HEK293T (cell line): ENCODE measurements around the gene KCNQ1.

Source experiments
- ARNT ChIP-seq: fragments of 450-650 bp; IDR thresholded peaks from 2 replicates; pipeline ENCODE4 v1.6.1; 2017; ENCODE audit warnings: mild to moderate bottlenecking
- BHLHE40 ChIP-seq: fragments of 450-650 bp; IDR thresholded peaks from 2 replicates; pipeline ENCODE4 v1.6.1; 2016; ENCODE audit warnings: mild to moderate bottlenecking, moderate library complexity, borderline replicate concordance
- CTBP1 ChIP-seq: fragments of 450-650 bp; IDR thresholded peaks from 2 replicates; pipeline ENCODE4 v1.6.1; 2016; ENCODE audit warnings: borderline replicate concordance
- ELF4 ChIP-seq: fragments of 450-650 bp; IDR thresholded peaks from 2 replicates; pipeline ENCODE4 v1.6.1; 2017; ENCODE audit warnings: antibody characterized with exemption
- FOXA1 ChIP-seq: fragments of 450-650 bp; IDR thresholded peaks from 2 replicates; pipeline ENCODE4 v1.6.1; 2016; ENCODE audit warnings: mild to moderate bottlenecking
- FOXK2 ChIP-seq: fragments of 450-650 bp; IDR thresholded peaks from 2 replicates; pipeline ENCODE4 v1.6.1; 2016; ENCODE audit warnings: mild to moderate bottlenecking
- FOXM1 ChIP-seq: fragments of 450-650 bp; IDR thresholded peaks from 2 replicates; pipeline ENCODE4 v1.6.1; 2017; ENCODE audit warnings: mild to moderate bottlenecking, borderline replicate concordance
- HDGF ChIP-seq: fragments of 450-650 bp; IDR thresholded peaks from 2 replicates; pipeline ENCODE4 v1.6.1; 2017; ENCODE audit warnings: antibody characterized with exemption, borderline replicate concordance
- L3MBTL2 ChIP-seq: fragments of 450-650 bp; conservative IDR thresholded peaks from 2 replicates; pipeline ENCODE4 v1.6.1; 2016; ENCODE audit warnings: mild to moderate bottlenecking
- LEF1 ChIP-seq: fragments of 450-650 bp; IDR thresholded peaks from 2 replicates; pipeline ENCODE4 v1.6.1; 2017; ENCODE audit warnings: mild to moderate bottlenecking, borderline replicate concordance
- NFRKB ChIP-seq: fragments of 450-650 bp; IDR thresholded peaks from 2 replicates; pipeline ENCODE4 v1.6.1; 2016; ENCODE audit warnings: mild to moderate bottlenecking, moderate library complexity
- SP1 ChIP-seq: fragments of 450-650 bp; IDR thresholded peaks from 2 replicates; pipeline ENCODE4 v1.6.1; 2017
- ZNF384 ChIP-seq: fragments of 450-650 bp; IDR thresholded peaks from 2 replicates; pipeline ENCODE4 v1.6.1; 2016
- TF ChIP-seq, protein P1 (sequence below): fragments of 450-650 bp; IDR thresholded peaks from 2 replicates; pipeline ENCODE4 v1.6.1; 2016

DNA sequence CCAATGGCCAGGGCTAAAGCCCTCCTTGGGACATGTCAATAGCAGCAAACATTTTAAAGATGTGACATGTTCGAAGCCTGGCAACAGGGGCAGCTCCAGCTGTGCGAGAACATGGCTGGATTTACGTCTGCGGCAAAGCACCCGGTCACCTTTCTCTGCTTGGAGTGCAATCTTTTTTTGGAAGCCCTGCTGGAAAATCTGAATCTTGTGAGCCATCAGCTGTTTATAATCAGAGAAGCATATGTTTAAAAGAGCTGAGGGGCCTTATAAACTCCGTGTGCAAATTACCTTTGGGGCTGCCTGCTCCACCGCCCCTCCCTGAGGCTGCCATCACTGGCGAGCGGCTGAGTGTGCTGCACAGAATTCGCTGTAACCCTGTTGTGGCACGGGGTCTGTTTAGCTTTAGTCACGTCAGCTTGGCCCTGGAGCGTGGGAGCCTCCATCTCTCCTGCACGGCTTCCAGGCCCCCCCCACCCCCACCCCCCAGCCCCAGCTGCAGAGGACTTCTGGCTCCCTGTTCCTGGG, 264.0 kb downstream of the KCNQ1 start:
- TF ChIP-seq L3MBTL2 (no peak), FOXK2 (no peak), HDGF (no peak), SP1 (no peak), LEF1 (no peak), FOXA1 (no peak), BHLHE40 (no peak), FOXM1 (no peak), CTBP1 (no peak), NFRKB (no peak), ZNF384 (no peak), ARNT (no peak), ELF4 (no peak)
- TF ChIP-seq, protein P1, sequence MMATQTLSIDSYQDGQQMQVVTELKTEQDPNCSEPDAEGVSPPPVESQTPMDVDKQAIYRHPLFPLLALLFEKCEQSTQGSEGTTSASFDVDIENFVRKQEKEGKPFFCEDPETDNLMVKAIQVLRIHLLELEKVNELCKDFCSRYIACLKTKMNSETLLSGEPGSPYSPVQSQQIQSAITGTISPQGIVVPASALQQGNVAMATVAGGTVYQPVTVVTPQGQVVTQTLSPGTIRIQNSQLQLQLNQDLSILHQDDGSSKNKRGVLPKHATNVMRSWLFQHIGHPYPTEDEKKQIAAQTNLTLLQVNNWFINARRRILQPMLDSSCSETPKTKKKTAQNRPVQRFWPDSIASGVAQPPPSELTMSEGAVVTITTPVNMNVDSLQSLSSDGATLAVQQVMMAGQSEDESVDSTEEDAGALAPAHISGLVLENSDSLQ: no peak
